Left lung (tissue), 10 donors: ENCODE measurements around the gene TOMT. TPM values are rescaled to one million over a fixed set of nuclear protein-coding genes. Genes with fewer than 3 reads are reported as not detected.

Experiments used
- ATAC-seq: fragments of 200-7000 bp; cut with Tn5 transposase; one replicate; pipeline ENCODE4 v1.9.1; 2020; ENCODE audit warnings: moderate library complexity
- DNase-seq, 4 donors: peaks; one replicate each; pipeline ENCODE4 v3.0.0-alpha.2; 2013 to 2020
- H3K27ac ChIP-seq, 2 donors: fragments of 200-600 bp; sonication (generic) in 1 of 2; one replicate each; pipeline versions ENCODE4 v1.5.0 to v1.8.0; 2020 to 2021
- H3K27me3 ChIP-seq, 2 donors: fragments of 200-600 bp; sonication (generic) in 1 of 2; one replicate each; pipeline versions ENCODE4 v1.5.0 to v1.8.0; 2020 to 2021
- H3K36me3 ChIP-seq, 2 donors: fragments of 200-600 bp; sonication (generic) in 1 of 2; one replicate each; pipeline versions ENCODE4 v1.5.0 to v1.8.0; 2020 to 2021
- H3K4me1 ChIP-seq, 2 donors: fragments of 200-600 bp; one replicate each; pipeline ENCODE4 v1.8.0; 2021
- H3K4me3 ChIP-seq, 2 donors: fragments of 200-600 bp; sonication (generic) in 1 of 2; one replicate each; pipeline versions ENCODE4 v1.5.0 to v1.8.0; 2020 to 2021; ENCODE audit warnings: mild to moderate bottlenecking in 1 of 2
- H3K9me3 ChIP-seq, 2 donors: fragments of 200-600 bp; sonication (generic) in 1 of 2; one replicate each; pipeline versions ENCODE4 v1.5.0 to v1.8.0; 2020 to 2021
- intact Hi-C, 2 donors: fragments of 100-400 bp; cut with DNase I; formaldehyde crosslinking; loops; one replicate each; pipeline versions ENCODE4 v1.11.2 to v1.14.2; 2022
- polyA plus RNA-seq, 6 donors: library from polyadenylated mRNA; unstranded; fragments of 120-200 nt; gene quantifications; one replicate each; pipeline ENCODE4 v1.2.1, GENCODE V29; 2013; ENCODE audit not compliant: insufficient read length in 6 of 6
- total RNA-seq, 2 donors: library from RNA; stranded (reverse); fragmentation: NEBNext Ultra II Directional; extraction: Animal tissue kit (Norgen Biotek cat#: 25700); gene quantifications; one replicate each; pipeline ENCODE4 v1.2.1, GENCODE V29; 2021
- TF ChIP-seq, protein P1 (sequence below), 2 donors: fragments of 200-600 bp; sonication (generic) in 1 of 2; IDR thresholded peaks; one replicate each; pipeline versions ENCODE4 v1.5.0 to v1.8.0; 2021; ENCODE audit warnings: antibody characterized with exemption in 2 of 2
- donor health status: DM: no; HTN: yes; CAD: no.
- donor health status: DM: no; HTN: no; CAD: no.

The TOMT gene
- total and polyA plus RNA-seq, 8 donors: not detected

DNA sequence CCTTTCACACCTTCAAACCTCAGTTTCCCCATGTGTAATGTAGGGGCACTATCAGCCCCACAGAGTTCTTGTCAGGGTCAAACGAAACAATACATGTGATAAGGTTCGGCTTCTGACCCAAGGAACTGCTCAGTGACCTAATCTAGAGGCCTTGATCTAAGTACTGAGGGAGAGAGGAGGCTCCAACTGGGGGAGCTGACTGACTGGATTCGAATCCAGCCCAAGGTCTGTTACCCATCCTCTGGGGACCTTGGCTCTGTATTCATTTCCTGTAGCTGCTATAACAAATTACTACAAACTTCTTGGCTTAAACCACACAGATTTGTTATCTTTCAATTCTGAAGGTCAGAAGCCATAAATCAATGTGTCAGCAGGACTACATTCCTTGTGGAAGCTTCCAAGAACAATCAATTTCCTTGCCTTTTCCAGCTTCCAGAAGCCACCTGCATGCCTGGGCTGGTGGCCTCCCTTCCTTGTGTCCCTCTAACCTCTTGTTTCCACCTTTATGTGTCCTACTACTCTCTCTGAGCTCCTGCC lies 17.5 kb downstream of the TOMT start:
- TF ChIP-seq, protein P1, sequence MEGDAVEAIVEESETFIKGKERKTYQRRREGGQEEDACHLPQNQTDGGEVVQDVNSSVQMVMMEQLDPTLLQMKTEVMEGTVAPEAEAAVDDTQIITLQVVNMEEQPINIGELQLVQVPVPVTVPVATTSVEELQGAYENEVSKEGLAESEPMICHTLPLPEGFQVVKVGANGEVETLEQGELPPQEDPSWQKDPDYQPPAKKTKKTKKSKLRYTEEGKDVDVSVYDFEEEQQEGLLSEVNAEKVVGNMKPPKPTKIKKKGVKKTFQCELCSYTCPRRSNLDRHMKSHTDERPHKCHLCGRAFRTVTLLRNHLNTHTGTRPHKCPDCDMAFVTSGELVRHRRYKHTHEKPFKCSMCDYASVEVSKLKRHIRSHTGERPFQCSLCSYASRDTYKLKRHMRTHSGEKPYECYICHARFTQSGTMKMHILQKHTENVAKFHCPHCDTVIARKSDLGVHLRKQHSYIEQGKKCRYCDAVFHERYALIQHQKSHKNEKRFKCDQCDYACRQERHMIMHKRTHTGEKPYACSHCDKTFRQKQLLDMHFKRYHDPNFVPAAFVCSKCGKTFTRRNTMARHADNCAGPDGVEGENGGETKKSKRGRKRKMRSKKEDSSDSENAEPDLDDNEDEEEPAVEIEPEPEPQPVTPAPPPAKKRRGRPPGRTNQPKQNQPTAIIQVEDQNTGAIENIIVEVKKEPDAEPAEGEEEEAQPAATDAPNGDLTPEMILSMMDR (IDR thresholded peaks at IDR 0.05): no peak
- Histone ChIP-seq H3K27me3 (no peaks in the 10 kb centered on the region), H3K36me3 (no peaks in the 10 kb centered on the region), H3K4me1 (peaks cover 0 to 19% of the 10 kb centered on the region in 2 donors), H3K27ac (no peak overlapping the region), H3K4me3 (no peak overlapping the region), H3K9me3 (peaks cover 0 to 4% of the 10 kb centered on the region in 2 donors)
- DNase-seq (no peak), ATAC-seq (no peak)
- intact Hi-C loops: no loop called here

DNA sequence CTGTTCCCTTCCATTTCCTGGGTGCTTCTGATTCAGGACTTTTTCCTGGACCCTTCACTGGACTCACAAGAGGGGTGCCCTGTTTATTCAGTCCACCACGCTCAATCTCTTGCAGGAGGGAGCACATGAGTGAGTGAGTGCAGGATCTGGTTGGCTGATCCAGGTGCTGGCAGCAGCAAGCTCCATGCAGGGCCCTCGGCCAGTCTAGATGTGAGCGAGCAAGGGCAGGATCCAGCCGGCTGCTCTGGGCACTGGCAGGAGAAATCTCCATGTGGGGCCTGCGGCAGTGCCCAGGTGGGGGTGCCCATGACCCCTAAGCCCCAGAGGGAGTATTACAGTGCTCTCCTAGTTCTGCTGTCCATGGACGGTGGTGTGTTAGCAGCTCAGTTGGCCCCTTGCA lies 18.3 kb downstream of the TOMT start:
- TF ChIP-seq, protein P1 (IDR thresholded peaks at IDR 0.05): no peak
- Histone ChIP-seq H3K27me3 (no peaks in the 10 kb centered on the region), H3K4me1 (peaks cover 0 to 14% of the 10 kb centered on the region in 2 donors), H3K27ac (peak overlapping the region in 1 of 2 donors; percentile 42), H3K4me3 (no peak overlapping the region), H3K9me3 (peaks cover 0 to 6% of the 10 kb centered on the region in 2 donors), H3K36me3 (no peaks in the 10 kb centered on the region)
- ATAC-seq (no peak), DNase-seq (peak in 1 of 4 donors; percentile 67)
- intact Hi-C loops: no loop called here

- intact Hi-C loops: no loop called here
- DNase-seq: no peak
- H3K27me3 ChIP-seq: no peaks in the 10 kb centered on the region
- no peaks in the 10 kb centered on the region for H3K36me3 ChIP-seq
- H3K4me3 ChIP-seq: no peak overlapping the region
- H3K27ac ChIP-seq: no peak overlapping the region
- no peak for ATAC-seq
- TF ChIP-seq, protein P1 (IDR thresholded peaks at IDR 0.05): no peak
- peaks cover 0 to 6% of the 10 kb centered on the region in 2 donors for H3K9me3 ChIP-seq
- peaks cover 0 to 10% of the 10 kb centered on the region in 2 donors for H3K4me1 ChIP-seq
Measured at GRCh38 chr11:72125956-72126355, 20.2 kb downstream of the TOMT start.

DNA sequence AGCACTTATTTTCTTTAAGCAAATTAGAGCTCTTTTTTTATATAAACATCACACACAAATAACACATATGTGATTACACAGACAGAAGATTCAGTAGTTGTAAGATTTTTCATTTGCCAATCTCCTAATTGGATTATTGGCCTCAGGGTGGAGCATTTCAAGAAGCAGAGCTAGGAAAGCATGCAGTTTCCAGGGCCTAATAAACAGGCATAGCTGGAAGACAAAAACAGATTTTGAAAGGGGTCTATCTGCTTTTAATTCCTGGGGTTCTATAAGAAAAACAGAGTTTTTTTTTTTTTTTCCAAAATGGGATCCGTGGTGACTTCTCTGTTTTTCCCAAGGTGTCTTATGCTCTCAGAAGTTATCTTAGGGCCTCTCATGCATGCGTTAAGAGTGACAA lies 22.2 kb downstream of the TOMT start:
- Histone ChIP-seq H3K27me3 (no peaks in the 10 kb centered on the region), H3K36me3 (no peaks in the 10 kb centered on the region), H3K9me3 (peaks cover 0 to 6% of the 10 kb centered on the region in 2 donors), H3K27ac (no peak overlapping the region), H3K4me3 (no peak overlapping the region), H3K4me1 (peaks cover 0 to 19% of the 10 kb centered on the region in 2 donors)
- intact Hi-C loops: no loop called here
- TF ChIP-seq, protein P1 (IDR thresholded peaks at IDR 0.05): no peak
- no peak for DNase-seq
- no peak for ATAC-seq

DNA sequence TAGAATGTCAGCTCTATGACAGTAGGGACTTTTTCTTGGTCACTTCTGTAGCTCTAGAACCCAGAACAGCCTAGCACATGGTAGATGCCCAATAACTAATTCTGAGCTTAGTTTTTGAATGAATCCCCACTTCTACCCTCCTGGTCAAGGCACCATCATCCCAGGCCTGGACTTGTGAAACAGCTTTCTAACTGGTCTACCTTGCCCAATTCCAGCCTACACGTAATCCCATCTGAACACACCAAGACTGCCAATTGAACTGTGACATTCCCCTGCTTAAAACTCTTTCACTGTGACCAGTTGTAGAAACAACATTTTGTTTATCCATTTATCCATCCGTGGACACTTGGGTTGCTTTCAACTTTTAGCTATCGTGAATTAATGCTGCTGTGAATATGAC lies 23.7 kb downstream of the TOMT start:
- H3K27me3 ChIP-seq: no peaks in the 10 kb centered on the region
- no peak for ATAC-seq
- H3K9me3 ChIP-seq: peaks cover 0 to 6% of the 10 kb centered on the region in 2 donors
- TF ChIP-seq, protein P1 (IDR thresholded peaks at IDR 0.05): no peak
- no peak overlapping the region for H3K4me3 ChIP-seq
- no peaks in the 10 kb centered on the region for H3K36me3 ChIP-seq
- peaks cover 0 to 16% of the 10 kb centered on the region in 2 donors for H3K4me1 ChIP-seq
- intact Hi-C loops: no loop called here
- H3K27ac ChIP-seq: no peak overlapping the region
- no peak for DNase-seq
